Dendritic cell treated with granulocyte-macrophage colony-stimulating factor and Interleukin-4, amounts not matched to agents 40 ng/mL and 50 ng/mL, for 4 days (primary cell): ENCODE data around the gene RPS6KA4.

Experiments
- H3K27ac Mint-ChIP-seq: one replicate; pipeline ENCODE4 v1.8.0; 2022; ENCODE audit warnings: mild to moderate bottlenecking, mixed read lengths
- H3K27me3 Mint-ChIP-seq: one replicate; pipeline ENCODE4 v1.8.0; 2022; ENCODE audit warnings: mild to moderate bottlenecking, mixed read lengths
- H3K36me3 Mint-ChIP-seq: one replicate; pipeline ENCODE4 v1.8.0; 2022; ENCODE audit warnings: low read depth, mixed read lengths
- H3K4me1 Mint-ChIP-seq: one replicate; pipeline ENCODE4 v1.8.0; 2022; ENCODE audit warnings: low read depth, mixed read lengths
- H3K4me3 Mint-ChIP-seq: one replicate; pipeline ENCODE4 v1.8.0; 2022; ENCODE audit warnings: mild to moderate bottlenecking, moderate library complexity, mixed read lengths
- H3K9me3 Mint-ChIP-seq: one replicate; pipeline ENCODE4 v1.8.0; 2022; ENCODE audit warnings: mixed read lengths
- intact Hi-C: fragments of 100-400 bp; cut with micrococcal nuclease; formaldehyde crosslinking; loops from one replicate; pipeline ENCODE4 v1.15.0; 2022

RPS6KA4 gene

GRCh38 chr11:64358536-64358906 lies 441 bp upstream of the RPS6KA4 start:
- Mint-ChIP-seq H3K4me3 (peak overlapping the region; percentile 93), H3K36me3 (peaks cover 71% of the 10 kb centered on the region), H3K27me3 (no peaks in the 10 kb centered on the region), H3K27ac (peak overlapping the region; percentile 80), H3K9me3 (no peaks in the 10 kb centered on the region), H3K4me1 (peaks cover 59% of the 10 kb centered on the region)
- intact Hi-C loops, result loop anchor here (10.0 kb wide), 1 partner anchor 296 kb away; no protein-coding TSS in a partner anchor

GRCh38 chr11:64359712-64360445 lies 917 bp downstream of the RPS6KA4 start:
- Mint-ChIP-seq H3K27me3 (no peaks in the 10 kb centered on the region), H3K36me3 (peaks cover 76% of the 10 kb centered on the region), H3K9me3 (no peaks in the 10 kb centered on the region), H3K4me1 (peaks cover 58% of the 10 kb centered on the region), H3K4me3 (peak overlapping the region; percentile 93), H3K27ac (peak overlapping the region; percentile 80)
- intact Hi-C loops, result loop anchor here (5.0 to 10.0 kb wide), 2 partner anchors 87 to 295 kb away; no protein-coding TSS in a partner anchor

GRCh38 chr11:64360448-64360921 lies 1.5 kb downstream of the RPS6KA4 start:
- Mint-ChIP-seq H3K36me3 (peaks cover 82% of the 10 kb centered on the region), H3K4me3 (peak overlapping the region; percentile 93), H3K4me1 (peaks cover 52% of the 10 kb centered on the region), H3K27ac (peak overlapping the region; percentile 80), H3K9me3 (no peaks in the 10 kb centered on the region), H3K27me3 (no peaks in the 10 kb centered on the region)
- intact Hi-C loops, result loop anchor here (5.0 kb wide), 1 partner anchor 87 kb away; no protein-coding TSS in a partner anchor

- Mint-ChIP-seq H3K27ac (peak overlapping the region; percentile 80), H3K4me3 (no peak overlapping the region), H3K9me3 (no peaks in the 10 kb centered on the region), H3K27me3 (no peaks in the 10 kb centered on the region), H3K36me3 (peaks cover 89% of the 10 kb centered on the region), H3K4me1 (peaks cover 47% of the 10 kb centered on the region)
- intact Hi-C loops, result loop anchor here (5.0 kb wide), 1 partner anchor 86 kb away; no protein-coding TSS in a partner anchor
Measured at GRCh38 chr11:64361659-64362058, 2.7 kb downstream of the RPS6KA4 start.

- peaks cover 44% of the 10 kb centered on the region for H3K4me1 Mint-ChIP-seq
- intact Hi-C loops, result loop anchor here (5.0 kb wide), 1 partner anchor 85 kb away; no protein-coding TSS in a partner anchor
- no peak overlapping the region for H3K27ac Mint-ChIP-seq
- H3K4me3 Mint-ChIP-seq, result no peak overlapping the region
- H3K9me3 Mint-ChIP-seq, result no peaks in the 10 kb centered on the region
- peaks cover 89% of the 10 kb centered on the region for H3K36me3 Mint-ChIP-seq
- H3K27me3 Mint-ChIP-seq, result no peaks in the 10 kb centered on the region
Measured at GRCh38 chr11:64362339-64362738, 3.4 kb downstream of the RPS6KA4 start.

- H3K4me1 Mint-ChIP-seq, result peaks cover 28% of the 10 kb centered on the region
- H3K9me3 Mint-ChIP-seq, result no peaks in the 10 kb centered on the region
- no peak overlapping the region for H3K27ac Mint-ChIP-seq
- intact Hi-C loops, result loop anchor here (5.0 kb wide), 1 partner anchor 83 kb away; no protein-coding TSS in a partner anchor
- no peaks in the 10 kb centered on the region for H3K27me3 Mint-ChIP-seq
- peaks cover 100% of the 10 kb centered on the region for H3K36me3 Mint-ChIP-seq
- no peak overlapping the region for H3K4me3 Mint-ChIP-seq
Measured at GRCh38 chr11:64364435-64364834, 5.5 kb downstream of the RPS6KA4 start.

GRCh38 chr11:64364911-64365310 lies 5.9 kb downstream of the RPS6KA4 start:
- peaks cover 100% of the 10 kb centered on the region for H3K36me3 Mint-ChIP-seq
- no peaks in the 10 kb centered on the region for H3K27me3 Mint-ChIP-seq
- no peak overlapping the region for H3K4me3 Mint-ChIP-seq
- H3K4me1 Mint-ChIP-seq, result peaks cover 23% of the 10 kb centered on the region
- intact Hi-C loops, result loop anchor here (5.0 kb wide), 1 partner anchor 82 kb away; no protein-coding TSS in a partner anchor
- no peak overlapping the region for H3K27ac Mint-ChIP-seq
- no peaks in the 10 kb centered on the region for H3K9me3 Mint-ChIP-seq

GRCh38 chr11:64366751-64367150 lies 7.8 kb downstream of the RPS6KA4 start:
- no peaks in the 10 kb centered on the region for H3K27me3 Mint-ChIP-seq
- no peaks in the 10 kb centered on the region for H3K9me3 Mint-ChIP-seq
- no peak overlapping the region for H3K4me3 Mint-ChIP-seq
- intact Hi-C loops, result no loop called here
- no peak overlapping the region for H3K27ac Mint-ChIP-seq
- peaks cover 7% of the 10 kb centered on the region for H3K4me1 Mint-ChIP-seq
- H3K36me3 Mint-ChIP-seq, result peaks cover 100% of the 10 kb centered on the region

GRCh38 chr11:64367931-64368672 lies 9.1 kb downstream of the RPS6KA4 start:
- peaks cover 12% of the 10 kb centered on the region for H3K4me1 Mint-ChIP-seq

GRCh38 chr11:64368673-64369074 lies 9.7 kb downstream of the RPS6KA4 start:
- Mint-ChIP-seq H3K9me3 (no peaks in the 10 kb centered on the region), H3K36me3 (peaks cover 90% of the 10 kb centered on the region), H3K4me3 (no peak overlapping the region), H3K4me1 (peaks cover 12% of the 10 kb centered on the region), H3K27me3 (no peaks in the 10 kb centered on the region), H3K27ac (no peak overlapping the region)
- intact Hi-C loops, result no loop called here

More at GRCh38 chr11:64367931-64368672, 9.1 kb downstream of the RPS6KA4 start:
- intact Hi-C loops, result no loop called here
- H3K36me3 Mint-ChIP-seq, result peaks cover 96% of the 10 kb centered on the region
- no peak overlapping the region for H3K4me3 Mint-ChIP-seq
- H3K9me3 Mint-ChIP-seq, result no peaks in the 10 kb centered on the region
- H3K27me3 Mint-ChIP-seq, result no peaks in the 10 kb centered on the region
- H3K27ac Mint-ChIP-seq, result no peak overlapping the region

- H3K4me1 Mint-ChIP-seq, result peaks cover 13% of the 10 kb centered on the region
- H3K4me3 Mint-ChIP-seq, result no peak overlapping the region
- intact Hi-C loops, result no loop called here
- H3K36me3 Mint-ChIP-seq, result peaks cover 79% of the 10 kb centered on the region
- no peaks in the 10 kb centered on the region for H3K9me3 Mint-ChIP-seq
- H3K27ac Mint-ChIP-seq, result no peak overlapping the region
- no peaks in the 10 kb centered on the region for H3K27me3 Mint-ChIP-seq
Measured at GRCh38 chr11:64369440-64370421, 10.8 kb downstream of the RPS6KA4 start.

GRCh38 chr11:64371201-64371600 lies 12.2 kb downstream of the RPS6KA4 start:
- no peaks in the 10 kb centered on the region for H3K27me3 Mint-ChIP-seq
- peaks cover 65% of the 10 kb centered on the region for H3K36me3 Mint-ChIP-seq
- no peak overlapping the region for H3K4me3 Mint-ChIP-seq
- H3K9me3 Mint-ChIP-seq, result no peaks in the 10 kb centered on the region
- intact Hi-C loops, result no loop called here
- H3K4me1 Mint-ChIP-seq, result peaks cover 13% of the 10 kb centered on the region
- no peak overlapping the region for H3K27ac Mint-ChIP-seq

- Mint-ChIP-seq H3K9me3 (no peaks in the 10 kb centered on the region), H3K36me3 (peaks cover 56% of the 10 kb centered on the region), H3K4me3 (no peak overlapping the region), H3K27me3 (no peaks in the 10 kb centered on the region), H3K27ac (no peak overlapping the region), H3K4me1 (peaks cover 13% of the 10 kb centered on the region)
- intact Hi-C loops, result no loop called here
Measured at GRCh38 chr11:64372021-64372420, 13.1 kb downstream of the RPS6KA4 start.
